ENCODE results near the gene MSI2.

MSI2 gene

GRCh38 chr17:57723427-57724025, 467.2 kb downstream of the MSI2 start:
- no peak for DNase-seq (ENCODE audit: low read depth)

- DNase-seq (ENCODE audit: low read depth), result no peak
Measured at GRCh38 chr17:57724026-57724728, 467.9 kb downstream of the MSI2 start.

- no peak for DNase-seq (ENCODE audit: low read depth)
Measured at GRCh38 chr17:57724729-57725125, 468.4 kb downstream of the MSI2 start.

GRCh38 chr17:57726213-57726790, 470.0 kb downstream of the MSI2 start:
- DNase-seq (ENCODE audit: low read depth), result no peak

GRCh38 chr17:57726838-57727237, 470.5 kb downstream of the MSI2 start:
- no peak for DNase-seq (ENCODE audit: low read depth)

- DNase-seq (ENCODE audit: low read depth), result no peak
Measured at GRCh38 chr17:57727630-57728175, 471.4 kb downstream of the MSI2 start.

GRCh38 chr17:57730026-57730701, 473.8 kb downstream of the MSI2 start:
- DNase-seq (ENCODE audit: low read depth), result no peak

- no peak for DNase-seq (ENCODE audit: low read depth)
Measured at GRCh38 chr17:57732062-57732461, 475.7 kb downstream of the MSI2 start.

- DNase-seq (ENCODE audit: low read depth), result no peak
Measured at GRCh38 chr17:57733085-57733484, 476.8 kb downstream of the MSI2 start.
